Transverse colon (tissue), 4 donors: ENCODE measurements around the gene TYROBP. TPM values are rescaled to one million over a fixed set of nuclear protein-coding genes. Genes with fewer than 3 reads are reported as not detected.
"Not testable (repeated sequence)": the region's sequence is repeated elsewhere in the genome, so short reads cannot be mapped to it uniquely, and the experiment has no call there.

ENCODE experiments used
- DNase-seq: peaks from one replicate; pipeline ENCODE4 v3.0.0-alpha.2; 2019
- H3K27ac ChIP-seq, 4 donors: fragments of 200-600 bp; sonication (generic); 2 replicates each; pipeline ENCODE4 v1.5.1; 2016 to 2018; ENCODE audit warnings: inconsistent platforms in 4 of 4
- H3K27me3 ChIP-seq: fragments of 200-600 bp; sonication (generic); 2 replicates; pipeline ENCODE4 v1.5.1; 2017; ENCODE audit warnings: inconsistent platforms
- H3K36me3 ChIP-seq, 4 donors: fragments of 200-600 bp; sonication (generic); 2 replicates each; pipeline ENCODE4 v1.5.1; 2017 to 2019; ENCODE audit warnings: inconsistent platforms in 4 of 4
- H3K4me1 ChIP-seq, 4 donors: fragments of 200-600 bp; sonication (generic); 2 replicates each; pipeline ENCODE4 v1.5.1; 2017 to 2020; ENCODE audit warnings: inconsistent platforms in 4 of 4
- H3K4me3 ChIP-seq, 4 donors: fragments of 200-600 bp; sonication (generic); 1 replicate in 1 of 4; 2 replicates in 3 of 4; pipeline versions ENCODE4 v1.5.1 to v1.6.1; 2017 to 2019; ENCODE audit warnings: inconsistent platforms in 4 of 4
- H3K9me3 ChIP-seq, 2 donors: fragments of 200-600 bp; sonication (generic); 2 replicates each; pipeline ENCODE4 v1.5.1; 2017 to 2019; ENCODE audit warnings: inconsistent platforms in 2 of 2
- EP300 ChIP-seq: sonication (generic); formaldehyde crosslinking; IDR thresholded peaks from one replicate; pipeline ENCODE4 v1.6.1; 2017; ENCODE audit warnings: antibody characterized with exemption, low read depth
- POLR2A ChIP-seq: fragments of 450-650 bp; IDR thresholded peaks from one replicate; pipeline ENCODE4 v1.6.1; 2016; ENCODE audit warnings: antibody characterized with exemption, mild to moderate bottlenecking, moderate library complexity
- POLR2AphosphoS5 ChIP-seq, 3 donors: sonication (generic); formaldehyde crosslinking; IDR thresholded peaks; one replicate each; pipeline ENCODE4 v1.6.1; 2016; ENCODE audit warnings: antibody characterized with exemption in 3 of 3
- WGBS, 2 donors: methylation state at CpG; one replicate each; pipeline ENCODE4 v1.1.5; 2018; ENCODE audit warnings: low coverage in 1 of 2; 5-methylcytosine and 5-hydroxymethylcytosine counted together
- in situ Hi-C, 4 donors: fragments of 200-750 bp; cut with MboI; loops; one replicate each; pipeline versions ENCODE4 v1.15.0 to v1.15.1; 2017; ENCODE audit warnings: low sequenced_read_pairs in 3 of 4, low pct_ligation_motif_present in 1 of 4, low pct_unique_long_range_greater_than_20kb in 1 of 4
- intact Hi-C: fragments of 100-400 bp; cut with DNase I; formaldehyde crosslinking; loops from one replicate; pipeline ENCODE4 v1.15.1; 2023; ENCODE audit warnings: low total_unique reads
- total RNA-seq, 4 donors: library from RNA; depleted of rRNA; stranded (reverse); fragments of >200 nt; gene quantifications; one replicate each; pipeline ENCODE4 v1.1.0, GENCODE V29; 2016
- TF ChIP-seq, protein P1 (sequence below), 5 experiments: fragments of 200-600 bp in 3 of 5; fragments of 450-650 bp in 2 of 5; sonication (generic) in 3 of 5; IDR thresholded peaks; 1 replicate in 2 of 5; 2 replicates in 3 of 5; pipeline ENCODE4 v1.5.1; 2016 to 2017; ENCODE audit warnings: antibody characterized with exemption in 5 of 5, inconsistent platforms in 3 of 5, mild to moderate bottlenecking in 2 of 5, moderate library complexity in 1 of 5

TYROBP gene
- total RNA-seq = 10 to 100 TPM; 25.6 to 81.5 (median 52.2) TPM

- peaks cover 0 to 16% (median 3%) of the 10 kb centered on the region in 4 donors for H3K4me1 ChIP-seq
- H3K36me3 ChIP-seq = no peaks in the 10 kb centered on the region
- in situ Hi-C loops = no loop called here
- no peaks in the 10 kb centered on the region for H3K27me3 ChIP-seq
- intact Hi-C loops = no loop called here
- H3K27ac ChIP-seq = peak within 1 kb of the TSS; percentile 54 to 94 (median 64)
- 50 to 84% methylated on average over 2 to 9 of the region's 9 CpGs for WGBS, 2 donors
- DNase-seq = no peak
- peak in 2 of 3 donors; percentile 11 to 51 for TF ChIP-seq POLR2AphosphoS5 (IDR thresholded peaks at IDR 0.05)
- no peak for TF ChIP-seq EP300
- peak; percentile 51 for TF ChIP-seq POLR2A
- H3K4me3 ChIP-seq = peak within 1 kb of the TSS in 1 of 4 donors; percentile 23
- no peaks in the 10 kb centered on the region for H3K9me3 ChIP-seq
Observed at GRCh38 chr19:35908010-35908441, at the start of gene TYROBP. TSS of gene TYROBP (minus strand) at chr19:35908295. CDS start at chr19:35908228, 67 bp downstream.

DNA sequence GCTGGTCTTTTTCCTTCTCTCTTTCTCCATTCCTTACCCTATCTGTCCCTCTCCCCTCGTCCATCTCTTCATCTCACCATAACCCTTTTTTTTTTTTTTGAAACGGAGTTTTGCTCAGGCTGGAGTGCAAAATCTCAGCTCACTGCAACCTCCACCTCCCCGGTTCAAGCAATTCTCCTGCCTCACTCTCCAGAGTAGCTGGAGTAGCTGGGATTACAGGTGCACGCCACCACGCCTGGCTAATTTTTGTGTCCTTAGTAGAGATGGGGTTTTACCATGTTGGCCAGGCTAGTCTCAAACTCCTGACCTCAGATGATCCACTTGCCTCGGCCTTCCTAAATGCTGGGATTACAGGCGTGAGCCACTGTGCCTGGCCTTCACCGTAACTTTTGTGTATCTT lies 49.3 kb upstream of the TYROBP start:
- H3K4me3 ChIP-seq, in situ Hi-C loops, H3K36me3 ChIP-seq, H3K9me3 ChIP-seq, H3K27ac ChIP-seq, DNase-seq: not testable (repeated sequence)
- Histone ChIP-seq H3K4me1 (peaks cover 0 to 13% (median 8%) of the 10 kb centered on the region in 4 donors), H3K27me3 (peaks cover 40% of the 10 kb centered on the region)
- intact Hi-C loops = loop anchor here (10.0 kb wide), 1 partner anchor 127 kb away; no protein-coding TSS in a partner anchor
- WGBS, 2 donors = 73 to 78% methylated on average over 8 of the region's 8 CpGs

DNA sequence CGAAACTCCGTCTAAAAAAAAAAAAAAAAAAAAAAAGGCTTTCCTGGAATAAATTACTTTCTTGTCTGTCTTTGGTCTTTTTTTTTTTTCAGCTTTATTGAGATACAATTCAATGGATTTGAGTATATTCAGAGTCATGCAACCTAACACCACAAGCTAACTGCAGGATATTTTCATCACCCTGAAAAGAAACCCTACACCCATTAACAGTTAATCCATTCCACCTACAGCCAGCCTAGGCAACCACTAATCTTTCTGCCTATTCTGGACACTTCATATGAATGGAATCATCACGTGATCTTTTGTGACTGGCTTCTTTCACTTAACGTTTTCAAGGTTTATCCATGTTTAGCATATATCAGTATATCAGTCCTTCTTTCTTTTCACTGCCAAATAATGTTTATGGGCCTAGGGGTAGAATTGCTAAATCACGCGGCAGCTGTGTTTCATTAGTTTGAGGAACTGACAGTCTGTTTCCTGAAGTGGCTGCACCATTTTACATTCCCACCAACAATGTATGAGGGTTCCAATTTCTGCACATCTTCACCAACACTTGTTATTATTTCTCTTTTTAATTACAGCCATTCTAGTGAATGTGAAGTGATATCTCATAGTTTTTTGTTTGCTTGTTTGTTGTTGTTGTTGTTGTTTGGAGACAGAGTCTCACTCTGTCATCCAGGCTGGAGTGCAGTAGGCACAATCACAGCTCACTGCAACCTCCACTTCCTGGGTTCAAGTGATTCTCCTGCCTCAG lies 48.0 kb upstream of the TYROBP start:
- no peaks in the 10 kb centered on the region for H3K36me3 ChIP-seq
- WGBS, 2 donors = 51 to 65% methylated on average over 4 to 6 of the region's 6 CpGs
- H3K9me3 ChIP-seq = no peaks in the 10 kb centered on the region
- TF ChIP-seq POLR2A = no peak
- no peak for TF ChIP-seq POLR2AphosphoS5 (IDR thresholded peaks at IDR 0.05)
- TF ChIP-seq, protein P1, sequence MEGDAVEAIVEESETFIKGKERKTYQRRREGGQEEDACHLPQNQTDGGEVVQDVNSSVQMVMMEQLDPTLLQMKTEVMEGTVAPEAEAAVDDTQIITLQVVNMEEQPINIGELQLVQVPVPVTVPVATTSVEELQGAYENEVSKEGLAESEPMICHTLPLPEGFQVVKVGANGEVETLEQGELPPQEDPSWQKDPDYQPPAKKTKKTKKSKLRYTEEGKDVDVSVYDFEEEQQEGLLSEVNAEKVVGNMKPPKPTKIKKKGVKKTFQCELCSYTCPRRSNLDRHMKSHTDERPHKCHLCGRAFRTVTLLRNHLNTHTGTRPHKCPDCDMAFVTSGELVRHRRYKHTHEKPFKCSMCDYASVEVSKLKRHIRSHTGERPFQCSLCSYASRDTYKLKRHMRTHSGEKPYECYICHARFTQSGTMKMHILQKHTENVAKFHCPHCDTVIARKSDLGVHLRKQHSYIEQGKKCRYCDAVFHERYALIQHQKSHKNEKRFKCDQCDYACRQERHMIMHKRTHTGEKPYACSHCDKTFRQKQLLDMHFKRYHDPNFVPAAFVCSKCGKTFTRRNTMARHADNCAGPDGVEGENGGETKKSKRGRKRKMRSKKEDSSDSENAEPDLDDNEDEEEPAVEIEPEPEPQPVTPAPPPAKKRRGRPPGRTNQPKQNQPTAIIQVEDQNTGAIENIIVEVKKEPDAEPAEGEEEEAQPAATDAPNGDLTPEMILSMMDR (IDR thresholded peaks at IDR 0.05) = no peak
- TF ChIP-seq EP300 = no peak
- no peak overlapping the region for H3K27ac ChIP-seq
- peaks cover 36% of the 10 kb centered on the region for H3K27me3 ChIP-seq
- H3K4me3 ChIP-seq = no peak overlapping the region
- in situ Hi-C loops (no loop called here), intact Hi-C loops (loop anchor here (10.0 kb wide), 1 partner anchor 129 kb away; no protein-coding TSS in a partner anchor)
- peaks cover 0 to 13% (median 8%) of the 10 kb centered on the region in 4 donors for H3K4me1 ChIP-seq
- DNase-seq = no peak

- H3K36me3 ChIP-seq = no peaks in the 10 kb centered on the region
- no peak overlapping the region for H3K4me3 ChIP-seq
- no peak for DNase-seq
- peaks cover 0 to 8% (median 0%) of the 10 kb centered on the region in 4 donors for H3K4me1 ChIP-seq
- TF ChIP-seq POLR2A (no peak), POLR2AphosphoS5 (IDR thresholded peaks at IDR 0.05) (no peak), EP300 (no peak)
- TF ChIP-seq, protein P1 (IDR thresholded peaks at IDR 0.05) = no peak
- no peaks in the 10 kb centered on the region for H3K27me3 ChIP-seq
- H3K27ac ChIP-seq = no peak overlapping the region
- WGBS, 2 donors = 0 to 33% methylated on average over 1 to 2 of the region's 2 CpGs
- in situ Hi-C loops (no loop called here), intact Hi-C loops (no loop called here)
- H3K9me3 ChIP-seq = no peaks in the 10 kb centered on the region
Observed at GRCh38 chr19:35949131-35949530, 41.0 kb upstream of the TYROBP start.

- no peaks in the 10 kb centered on the region for H3K9me3 ChIP-seq
- 72 to 81% methylated on average over 4 of the region's 4 CpGs for WGBS, 2 donors
- in situ Hi-C loops = no loop called here
Observed at GRCh38 chr19:35946203-35946602, 38.1 kb upstream of the TYROBP start.

More at GRCh38 chr19:35946203-35946602, 38.1 kb upstream of the TYROBP start:
- H3K36me3 ChIP-seq = no peaks in the 10 kb centered on the region
- no peak overlapping the region for H3K4me3 ChIP-seq
- H3K4me1 ChIP-seq = no peaks in the 10 kb centered on the region
- TF ChIP-seq, protein P1 (IDR thresholded peaks at IDR 0.05) = no peak
- TF ChIP-seq EP300 (no peak), POLR2A (no peak), POLR2AphosphoS5 (IDR thresholded peaks at IDR 0.05) (no peak)
- H3K27me3 ChIP-seq = no peaks in the 10 kb centered on the region
- DNase-seq = no peak
- intact Hi-C loops = no loop called here
- H3K27ac ChIP-seq = no peak overlapping the region
